WERI-Rb-1 (cell line): ENCODE measurements around the gene ABR.

Experiments
- DNase-seq: peaks from one replicate; pipeline ENCODE4 v3.0.0-alpha.2; 2020
- H3K27ac ChIP-seq: fragments of 250-450 bp; sonication (Bioruptor Pico); 2 replicates; pipeline ENCODE4 v1.5.1; 2020; ENCODE audit warnings: mild to moderate bottlenecking, moderate library complexity
- H3K27me3 ChIP-seq: fragments of 250-450 bp; sonication (Bioruptor Pico); 2 replicates; pipeline ENCODE4 v1.5.1; 2021; ENCODE audit warnings: mild to moderate bottlenecking, low read depth, moderate library complexity; ENCODE audit not compliant: insufficient read depth, severe bottlenecking
- H3K36me3 ChIP-seq: fragments of 250-450 bp; sonication (Bioruptor Pico); 2 replicates; pipeline ENCODE4 v1.5.1; 2020; ENCODE audit warnings: mild to moderate bottlenecking, moderate library complexity
- H3K4me3 ChIP-seq: 2 replicates; pipeline ENCODE4 v1.5.1; 2011; ENCODE audit warnings: low read depth, mild to moderate bottlenecking, control low read depth, low read length
- H3K9me3 ChIP-seq: fragments of 250-450 bp; sonication (Bioruptor Pico); 2 replicates; pipeline ENCODE4 v1.5.1; 2021; ENCODE audit warnings: mild to moderate bottlenecking, moderate library complexity; ENCODE audit not compliant: severe bottlenecking
- TF ChIP-seq, protein P1 (sequence below): IDR thresholded peaks from 2 replicates; pipeline ENCODE4 v1.5.1; 2011; ENCODE audit warnings: low read depth, mild to moderate bottlenecking, control low read depth, inconsistent platforms, low read length

ABR gene

DNA sequence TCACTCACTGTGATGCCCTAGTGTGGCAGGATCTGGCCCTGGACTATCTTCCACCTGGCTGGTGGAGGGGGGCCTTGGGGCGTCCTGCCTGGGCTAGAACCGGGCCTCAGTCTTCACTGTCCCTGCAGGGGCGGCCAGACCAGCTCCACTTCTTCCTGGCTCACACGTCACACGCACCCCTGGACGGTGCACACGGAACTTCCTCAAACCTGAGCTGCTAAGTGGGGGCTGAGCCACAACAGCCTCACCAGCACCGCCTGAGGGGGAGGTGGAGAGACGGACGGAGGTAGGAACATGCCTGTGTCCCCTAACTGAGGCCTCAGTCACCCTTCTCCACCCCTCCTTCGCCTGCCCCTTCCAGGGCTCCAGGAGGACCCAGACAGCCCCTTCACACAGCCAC lies 146.3 kb downstream of the ABR start:
- DNase-seq: no peak
- H3K27ac ChIP-seq: no peak overlapping the region
- H3K36me3 ChIP-seq: peaks cover 9% of the 10 kb centered on the region
- H3K4me3 ChIP-seq: no peak overlapping the region
- H3K9me3 ChIP-seq: no peaks in the 10 kb centered on the region
- no peaks in the 10 kb centered on the region for H3K27me3 ChIP-seq
- TF ChIP-seq, protein P1, sequence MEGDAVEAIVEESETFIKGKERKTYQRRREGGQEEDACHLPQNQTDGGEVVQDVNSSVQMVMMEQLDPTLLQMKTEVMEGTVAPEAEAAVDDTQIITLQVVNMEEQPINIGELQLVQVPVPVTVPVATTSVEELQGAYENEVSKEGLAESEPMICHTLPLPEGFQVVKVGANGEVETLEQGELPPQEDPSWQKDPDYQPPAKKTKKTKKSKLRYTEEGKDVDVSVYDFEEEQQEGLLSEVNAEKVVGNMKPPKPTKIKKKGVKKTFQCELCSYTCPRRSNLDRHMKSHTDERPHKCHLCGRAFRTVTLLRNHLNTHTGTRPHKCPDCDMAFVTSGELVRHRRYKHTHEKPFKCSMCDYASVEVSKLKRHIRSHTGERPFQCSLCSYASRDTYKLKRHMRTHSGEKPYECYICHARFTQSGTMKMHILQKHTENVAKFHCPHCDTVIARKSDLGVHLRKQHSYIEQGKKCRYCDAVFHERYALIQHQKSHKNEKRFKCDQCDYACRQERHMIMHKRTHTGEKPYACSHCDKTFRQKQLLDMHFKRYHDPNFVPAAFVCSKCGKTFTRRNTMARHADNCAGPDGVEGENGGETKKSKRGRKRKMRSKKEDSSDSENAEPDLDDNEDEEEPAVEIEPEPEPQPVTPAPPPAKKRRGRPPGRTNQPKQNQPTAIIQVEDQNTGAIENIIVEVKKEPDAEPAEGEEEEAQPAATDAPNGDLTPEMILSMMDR: no peak

DNA sequence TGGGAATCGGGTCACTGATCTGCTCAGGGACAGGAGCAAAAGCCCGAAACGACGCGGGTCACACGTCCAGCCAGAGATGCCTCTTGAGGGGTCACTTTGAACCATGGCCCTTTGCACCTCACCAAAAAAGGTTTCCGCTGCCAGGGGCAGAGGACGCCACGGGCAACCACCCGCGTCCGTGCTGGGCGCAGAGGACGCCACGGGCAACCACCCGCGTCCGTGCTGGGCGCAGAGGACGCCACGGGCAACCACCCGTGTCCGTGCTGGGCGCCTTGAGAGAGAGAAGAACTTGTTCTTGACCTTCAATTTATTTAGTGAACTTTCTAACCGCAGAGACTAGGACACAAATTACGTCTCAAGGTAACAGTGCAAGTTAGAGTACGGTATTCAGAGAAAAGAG lies 147.4 kb downstream of the ABR start:
- Histone ChIP-seq H3K36me3 (peaks cover 9% of the 10 kb centered on the region), H3K27me3 (no peaks in the 10 kb centered on the region), H3K9me3 (no peaks in the 10 kb centered on the region), H3K4me3 (no peak overlapping the region), H3K27ac (no peak overlapping the region)
- TF ChIP-seq, protein P1: no peak
- no peak for DNase-seq

DNA sequence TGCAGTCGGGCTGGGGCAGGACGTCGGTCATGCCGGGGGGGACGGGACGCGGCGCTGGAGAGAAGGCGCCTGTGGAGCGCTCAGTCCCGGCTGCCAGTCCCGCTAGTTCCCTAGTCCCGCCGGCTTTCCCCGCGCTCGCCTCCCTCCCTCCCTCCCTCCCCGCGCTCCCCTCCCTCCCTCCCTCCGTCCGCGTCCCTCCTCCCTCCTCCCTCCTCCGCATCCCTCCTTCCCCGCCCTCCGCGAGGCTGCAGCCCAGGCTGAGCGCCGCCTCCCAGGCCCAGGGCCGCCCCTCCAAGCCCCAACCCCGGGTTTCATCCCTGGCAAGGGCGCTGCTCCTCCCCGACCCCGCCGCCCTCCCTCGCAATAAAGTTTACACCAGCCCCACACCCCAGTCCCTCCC lies 148.1 kb downstream of the ABR start:
- H3K36me3 ChIP-seq: peaks cover 9% of the 10 kb centered on the region
- H3K4me3 ChIP-seq: no peak overlapping the region
- DNase-seq: no peak
- no peaks in the 10 kb centered on the region for H3K27me3 ChIP-seq
- TF ChIP-seq, protein P1: no peak
- no peaks in the 10 kb centered on the region for H3K9me3 ChIP-seq
- H3K27ac ChIP-seq: no peak overlapping the region

DNA sequence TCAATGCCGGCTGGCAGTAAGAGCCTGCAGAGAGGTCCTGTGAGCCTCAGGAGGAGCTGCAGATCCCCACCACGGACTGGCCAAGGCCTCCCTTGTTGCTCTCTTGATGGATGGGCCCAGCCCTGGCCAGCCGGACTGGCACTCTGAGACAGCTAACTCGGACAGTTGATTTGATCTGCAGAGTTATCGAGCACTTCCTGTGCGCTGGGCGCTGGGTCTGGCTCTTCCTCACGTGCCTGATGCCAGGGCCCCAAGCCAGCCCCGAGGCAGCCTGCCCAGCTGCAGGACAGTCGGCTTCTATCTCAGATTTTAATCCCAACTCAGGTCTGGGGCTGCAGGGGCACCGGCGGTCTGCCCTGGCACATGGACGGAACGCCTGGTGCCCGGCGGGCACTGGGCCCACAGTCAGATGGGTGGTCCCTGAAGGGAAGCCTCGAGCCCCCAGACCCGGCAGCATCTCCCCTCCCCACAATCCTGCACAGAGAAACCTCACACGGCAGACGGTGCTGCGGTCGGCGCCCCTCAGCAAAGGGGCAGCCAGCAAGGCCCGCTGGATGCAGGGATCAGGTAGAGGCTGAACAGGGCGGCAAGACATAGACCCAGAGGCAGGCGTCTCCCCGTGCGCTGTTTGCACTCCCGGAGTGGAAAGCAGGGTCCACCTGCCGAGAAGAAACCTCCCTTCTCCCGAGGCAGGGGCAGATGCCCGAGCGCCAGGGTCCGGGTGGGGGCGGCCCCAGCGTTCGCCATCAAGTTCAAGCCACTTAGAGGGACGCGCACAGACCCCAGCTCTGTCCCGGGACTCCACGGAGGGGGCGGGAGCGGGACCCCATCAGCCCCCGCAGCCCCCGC lies 148.9 kb downstream of the ABR start:
- H3K27me3 ChIP-seq: no peaks in the 10 kb centered on the region
- TF ChIP-seq, protein P1: no peak
- peaks cover 9% of the 10 kb centered on the region for H3K36me3 ChIP-seq
- no peak for DNase-seq
- no peaks in the 10 kb centered on the region for H3K9me3 ChIP-seq
- no peak overlapping the region for H3K4me3 ChIP-seq
- peak overlapping the region; percentile 79; the same call in 1 of the 2 replicates for H3K27ac ChIP-seq

DNA sequence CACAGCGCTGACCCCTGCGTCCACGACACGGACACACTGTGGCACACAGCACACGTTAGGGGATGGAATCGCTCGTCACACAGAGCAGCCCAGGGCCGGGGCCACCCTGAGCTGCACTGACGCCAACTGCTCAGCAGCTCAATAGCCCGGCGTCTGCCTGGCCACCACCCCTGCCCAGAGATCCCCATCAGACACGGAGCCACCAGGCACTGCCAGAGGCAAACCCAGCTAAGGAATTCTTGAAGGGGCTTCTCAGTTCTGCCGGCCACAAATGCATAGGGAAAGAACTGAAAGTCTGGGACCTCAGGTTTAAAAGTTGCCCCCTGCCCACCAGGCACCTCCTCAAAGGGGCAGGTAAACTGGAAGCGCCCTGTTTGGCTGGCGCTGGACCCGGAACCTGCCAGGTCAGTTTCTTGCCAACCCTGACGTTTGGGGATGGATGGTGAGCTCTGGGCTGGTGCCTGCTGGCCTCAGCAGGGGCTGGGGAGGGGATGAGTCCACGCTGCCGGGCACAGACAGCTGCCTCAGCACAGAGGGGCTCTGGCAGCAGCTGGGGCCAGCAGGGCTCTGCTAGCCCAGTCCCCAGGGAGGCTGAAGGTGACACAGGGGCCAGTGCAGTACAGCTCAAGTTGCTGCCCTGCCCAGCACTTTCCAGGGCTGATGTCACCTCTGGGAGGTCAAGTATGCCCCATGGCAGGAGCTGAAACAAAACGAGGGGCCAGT lies 149.7 kb downstream of the ABR start:
- no peak overlapping the region for H3K4me3 ChIP-seq
- no peaks in the 10 kb centered on the region for H3K9me3 ChIP-seq
- no peak for DNase-seq
- peak overlapping the region; percentile 79 for H3K27ac ChIP-seq
- TF ChIP-seq, protein P1: no peak
- H3K27me3 ChIP-seq: no peaks in the 10 kb centered on the region
- peaks cover 9% of the 10 kb centered on the region for H3K36me3 ChIP-seq
